Heart right ventricle (tissue), 16 donors: ENCODE data around the gene NIF3L1. TPM values are rescaled to one million over a fixed set of nuclear protein-coding genes. Genes with fewer than 3 reads are reported as not detected.

Experiments used
- ATAC-seq, 8 donors: fragments of 200-7000 bp; cut with Tn5 transposase; one replicate each; pipeline ENCODE4 v1.9.1; 2020; ENCODE audit warnings: mild to moderate bottlenecking in 8 of 8, moderate library complexity in 8 of 8, moderate number of reproducible peaks in 1 of 8
- DNase-seq, 2 donors: peaks; one replicate each; pipeline ENCODE4 v3.0.0-alpha.2; 2020
- H3K27ac ChIP-seq, 10 donors: fragments of 200-600 bp; sonication (generic) in 2 of 10; one replicate each; pipeline versions ENCODE4 v1.5.0 to v1.8.0; 2020 to 2022; ENCODE audit warnings: mild to moderate bottlenecking in 3 of 10
- H3K27me3 ChIP-seq, 7 donors: fragments of 200-600 bp; one replicate each; pipeline ENCODE4 v1.8.0; 2021 to 2022; ENCODE audit warnings: mild to moderate bottlenecking in 2 of 7
- H3K36me3 ChIP-seq, 9 donors: fragments of 200-600 bp; sonication (generic) in 1 of 9; one replicate each; pipeline versions ENCODE4 v1.5.0 to v1.8.0; 2020 to 2022; ENCODE audit warnings: mild to moderate bottlenecking in 2 of 9
- H3K4me1 ChIP-seq, 9 donors: fragments of 200-600 bp; sonication (generic) in 1 of 9; one replicate each; pipeline versions ENCODE4 v1.5.0 to v1.8.0; 2020 to 2022; ENCODE audit warnings: mild to moderate bottlenecking in 4 of 9
- H3K4me3 ChIP-seq, 10 donors: fragments of 200-600 bp; sonication (generic) in 2 of 10; one replicate each; pipeline versions ENCODE4 v1.5.0 to v1.8.0; 2020 to 2022; ENCODE audit warnings: mild to moderate bottlenecking in 7 of 10, moderate library complexity in 2 of 10
- H3K9me3 ChIP-seq, 11 donors: fragments of 200-600 bp in 10 of 11; sonication (generic) in 2 of 11; one replicate each; pipeline versions ENCODE4 v1.5.0 to v1.8.0; 2013 to 2022; ENCODE audit warnings: mild to moderate bottlenecking in 2 of 11, control low read depth in 1 of 11, moderate library complexity in 1 of 11
- WGBS, 2 donors: extraction: QIAGEN DNeasy Blood & Tissue Kit; methylation state at CpG; one replicate each; pipeline ENCODE4 v1.1.7; 2013; ENCODE audit warnings: inconsistent platforms in 1 of 2; 5-methylcytosine and 5-hydroxymethylcytosine counted together
- intact Hi-C, 10 donors: fragments of 100-400 bp; cut with DNase I; formaldehyde crosslinking; loops; one replicate each; pipeline versions ENCODE4 v1.11.1 to v1.14.2; 2022
- polyA plus RNA-seq, 2 donors: library from polyadenylated mRNA; stranded (reverse); fragments of 200-250 nt; gene quantifications; one replicate each; pipeline ENCODE4 v1.2.3, GENCODE V29; 2013
- total RNA-seq, 10 donors: library from RNA; stranded (reverse); fragmentation: NEBNext Ultra II Directional in 3 of 10; extraction: Animal tissue kit (Norgen Biotek cat#: 25700) in 3 of 10; gene quantifications; one replicate each; pipeline versions ENCODE4 v1.2.1 to v1.2.4, GENCODE V29; 2021 to 2023
- TF ChIP-seq, protein P1 (sequence below), 9 donors: fragments of 200-600 bp; sonication (generic) in 2 of 9; IDR thresholded peaks; one replicate each; pipeline versions ENCODE4 v1.5.0 to v1.8.0; 2021 to 2022; ENCODE audit warnings: antibody characterized with exemption in 9 of 9, mild to moderate bottlenecking in 5 of 9, moderate library complexity in 1 of 9
- donor health status: Arrhythmogenic right ventricular cardiomyopathy.
- donor health status: ischemic (EF 13 %, LVEDD 7.1; RV severe dilation, severe dysfunction).
- donor health status: healthy with polysubstance abuse.
- donor health status: DM: no; HTN: yes; CAD: no.
- donor health status: DM: no; HTN: no; CAD: no.
- donor health status: ischemic (EF 25% LVEDD 6.9; RV normal size, moderate dysfunction).
- donor health status: ischemic (EF 25% LVEDD 5.7; RV mildly dilated, moderate dysfunction).
- donor health status: healthy.
- donor health status: DM: yes; HTN: yes; CAD: no.
- donor health status: Ischemic cardiomyopathy.
- donor health status: ischemic (EF 35%, LVEDD 5.7; RV mildly dilated, moderate dysfunction).
- donor health status: nonischemic (EF 11% LVEDD 7.7; RV severe dilation, severe dysfunction).
- donor health status: DM: yes; HTN: yes; CAD: no.
- donor health status: PGD.
- donor health status: ischemic (EF 29% LVEDD 5.4; RV normal size, mild dysfunction).
- donor health status: nonischemic (EF 23%, LVEDD 6.1; RV moderate dilation, normal function).

The NIF3L1 gene
- total and polyA plus RNA-seq, 12 donors, result 10.5 to 31.7 (median 20.7) TPM

DNA sequence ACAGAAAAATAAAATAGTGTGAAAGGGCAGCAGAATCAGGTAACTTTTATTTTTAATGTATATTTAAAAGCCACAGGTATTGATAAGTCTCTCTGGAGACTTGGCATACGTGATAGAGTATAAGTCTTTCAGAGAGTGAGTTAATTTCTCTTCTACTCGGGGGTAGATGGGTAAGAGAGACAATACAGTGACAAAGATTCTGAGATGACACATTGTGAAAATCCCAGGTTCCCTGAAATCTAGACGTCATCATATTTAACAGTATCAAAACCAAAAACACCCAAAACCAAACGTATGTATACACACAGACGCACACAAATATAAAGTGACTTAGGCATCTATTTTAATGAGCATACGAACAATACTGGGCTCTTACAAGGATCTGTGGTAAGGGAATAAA lies 33.3 kb downstream of the NIF3L1 start:
- ATAC-seq, result no peak

DNA sequence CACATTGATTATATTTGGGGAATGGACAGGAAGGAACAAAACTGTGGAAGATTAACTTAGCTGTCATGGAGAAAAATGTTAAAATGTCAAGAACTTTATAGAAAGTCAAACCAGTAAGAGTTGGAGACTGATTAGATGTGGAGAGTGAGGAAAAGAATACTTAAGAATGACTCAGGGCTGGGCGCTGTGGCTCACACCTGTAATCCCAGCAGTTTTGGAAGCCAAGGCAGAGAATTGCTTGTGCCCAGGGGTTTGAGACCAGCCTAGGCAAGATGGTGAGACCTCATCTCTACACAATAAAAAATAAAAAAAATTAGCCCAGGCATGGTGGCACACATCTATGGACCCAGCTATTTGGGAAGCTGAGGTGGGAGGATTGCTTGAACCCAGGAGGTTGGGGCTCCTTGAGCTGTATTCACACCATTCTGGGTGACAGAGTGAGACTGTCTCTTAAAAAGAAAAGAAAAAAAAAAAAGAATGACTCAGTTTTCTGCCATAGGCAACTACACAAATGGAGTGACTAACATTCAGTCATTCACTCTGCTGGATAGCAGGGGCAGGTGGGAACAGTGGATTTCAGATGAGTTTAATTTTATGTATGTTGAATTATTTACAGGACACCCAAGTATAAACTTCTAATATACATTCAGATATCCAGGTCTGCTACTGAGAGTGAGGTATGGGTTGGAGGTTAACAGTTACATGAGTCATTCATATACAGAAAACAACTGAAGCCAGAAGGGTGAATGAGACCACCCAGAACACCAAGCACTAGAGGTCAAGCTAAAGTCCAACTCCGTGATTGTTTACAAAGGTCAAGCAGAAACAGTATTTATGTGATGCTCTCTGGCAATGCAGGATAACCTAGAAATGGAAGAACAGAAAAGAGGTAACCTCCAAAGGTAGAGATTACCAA lies 40.4 kb downstream of the NIF3L1 start:
- intact Hi-C loops, result no loop called here
- DNase-seq (no peak), ATAC-seq (no peak)
- WGBS, 2 donors, result 93 to 94% methylated on average over 2 of the region's 2 CpGs
- no peaks in the 10 kb centered on the region for H3K9me3 ChIP-seq
- peaks cover 0 to 100% (median 76%) of the 10 kb centered on the region in 9 donors for H3K36me3 ChIP-seq
- H3K27ac ChIP-seq, result no peak overlapping the region
- TF ChIP-seq, protein P1, sequence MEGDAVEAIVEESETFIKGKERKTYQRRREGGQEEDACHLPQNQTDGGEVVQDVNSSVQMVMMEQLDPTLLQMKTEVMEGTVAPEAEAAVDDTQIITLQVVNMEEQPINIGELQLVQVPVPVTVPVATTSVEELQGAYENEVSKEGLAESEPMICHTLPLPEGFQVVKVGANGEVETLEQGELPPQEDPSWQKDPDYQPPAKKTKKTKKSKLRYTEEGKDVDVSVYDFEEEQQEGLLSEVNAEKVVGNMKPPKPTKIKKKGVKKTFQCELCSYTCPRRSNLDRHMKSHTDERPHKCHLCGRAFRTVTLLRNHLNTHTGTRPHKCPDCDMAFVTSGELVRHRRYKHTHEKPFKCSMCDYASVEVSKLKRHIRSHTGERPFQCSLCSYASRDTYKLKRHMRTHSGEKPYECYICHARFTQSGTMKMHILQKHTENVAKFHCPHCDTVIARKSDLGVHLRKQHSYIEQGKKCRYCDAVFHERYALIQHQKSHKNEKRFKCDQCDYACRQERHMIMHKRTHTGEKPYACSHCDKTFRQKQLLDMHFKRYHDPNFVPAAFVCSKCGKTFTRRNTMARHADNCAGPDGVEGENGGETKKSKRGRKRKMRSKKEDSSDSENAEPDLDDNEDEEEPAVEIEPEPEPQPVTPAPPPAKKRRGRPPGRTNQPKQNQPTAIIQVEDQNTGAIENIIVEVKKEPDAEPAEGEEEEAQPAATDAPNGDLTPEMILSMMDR (IDR thresholded peaks at IDR 0.05), result no peak
- H3K4me1 ChIP-seq, result no peaks in the 10 kb centered on the region
- no peak overlapping the region for H3K4me3 ChIP-seq
- H3K27me3 ChIP-seq, result no peaks in the 10 kb centered on the region

More for the DNA sequence above, 33.3 kb downstream of the NIF3L1 start:
- Histone ChIP-seq H3K27ac (no peak overlapping the region), H3K4me3 (no peak overlapping the region), H3K9me3 (no peaks in the 10 kb centered on the region), H3K4me1 (no peaks in the 10 kb centered on the region), H3K27me3 (no peaks in the 10 kb centered on the region), H3K36me3 (peaks cover 0 to 100% (median 87%) of the 10 kb centered on the region in 9 donors)
- 89% methylated on average over 6 of the region's 6 CpGs for WGBS, 2 donors
- TF ChIP-seq, protein P1 (IDR thresholded peaks at IDR 0.05), result no peak
- intact Hi-C loops, result no loop called here
- no peak for DNase-seq

DNA sequence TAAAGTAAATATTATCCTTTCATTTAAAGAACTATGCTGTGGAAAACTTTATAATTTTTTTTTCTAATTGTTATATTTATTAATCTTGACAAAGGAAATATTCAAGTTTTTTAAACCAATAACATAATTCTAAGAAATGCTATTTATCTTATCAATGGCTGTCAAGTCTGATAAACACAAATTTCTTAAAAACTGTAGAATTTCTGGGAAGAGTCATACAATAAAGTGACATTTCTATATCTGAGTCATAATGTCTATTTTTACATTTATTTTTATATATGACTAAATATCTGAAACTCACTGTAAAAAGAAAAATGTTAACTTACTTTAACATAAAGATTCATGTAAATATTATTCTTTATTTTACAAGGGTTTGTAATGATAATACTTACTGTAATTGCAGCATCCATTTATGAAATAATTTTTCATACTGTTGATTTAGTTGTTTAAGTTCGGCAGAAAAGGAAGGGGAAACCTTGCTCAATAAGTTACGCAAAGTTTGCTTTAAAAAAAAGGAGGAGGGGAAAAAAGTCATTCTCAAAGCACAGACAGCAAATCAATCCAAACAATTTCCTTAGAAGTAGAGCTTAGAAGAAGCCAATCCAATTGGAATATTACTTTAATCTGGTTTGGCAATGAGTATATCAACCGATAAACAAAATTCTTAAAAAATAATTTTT lies 41.9 kb downstream of the NIF3L1 start:
- H3K9me3 ChIP-seq, result no peaks in the 10 kb centered on the region
- TF ChIP-seq, protein P1 (IDR thresholded peaks at IDR 0.05), result no peak

DNA sequence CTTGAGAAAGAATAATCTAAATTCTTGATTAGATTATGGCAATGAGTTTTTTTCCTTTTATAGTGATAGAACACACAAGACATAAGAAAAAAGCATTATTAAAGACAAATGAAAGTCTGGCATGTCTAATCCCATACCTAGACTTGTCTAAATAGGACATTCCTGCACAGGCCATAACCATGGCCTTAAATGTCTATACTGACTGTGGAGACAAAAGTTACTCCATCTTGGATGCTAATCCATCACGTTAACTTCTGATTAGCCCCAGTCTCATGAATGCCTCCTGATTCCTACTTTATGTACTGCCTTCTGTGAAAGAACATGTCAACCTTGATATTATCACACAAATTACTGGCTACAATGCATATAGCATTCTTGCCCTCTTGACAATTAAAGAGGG lies 50.7 kb downstream of the NIF3L1 start:
- DNase-seq, result no peak
- Histone ChIP-seq H3K27me3 (no peaks in the 10 kb centered on the region), H3K4me3 (no peak overlapping the region), H3K36me3 (peaks cover 0 to 100% (median 60%) of the 10 kb centered on the region in 9 donors), H3K4me1 (no peaks in the 10 kb centered on the region), H3K27ac (no peak overlapping the region), H3K9me3 (no peaks in the 10 kb centered on the region)
- no peak for ATAC-seq
- 93 to 97% methylated on average over 1 of the region's 1 CpG for WGBS, 2 donors
- intact Hi-C loops, result loop anchor here in 1 of 10 donors (10.0 kb wide), 1 partner anchor 55 kb away; no protein-coding TSS in a partner anchor
- TF ChIP-seq, protein P1 (IDR thresholded peaks at IDR 0.05), result no peak

More for the DNA sequence above, 41.9 kb downstream of the NIF3L1 start:
- no peak overlapping the region for H3K4me3 ChIP-seq
- peaks cover 0 to 100% (median 77%) of the 10 kb centered on the region in 9 donors for H3K36me3 ChIP-seq
- H3K4me1 ChIP-seq, result no peaks in the 10 kb centered on the region
- 82 to 91% methylated on average over 3 of the region's 3 CpGs for WGBS, 2 donors
- H3K27ac ChIP-seq, result no peak overlapping the region
- DNase-seq, result no peak
- ATAC-seq, result no peak
- intact Hi-C loops, result no loop called here
- H3K27me3 ChIP-seq, result no peaks in the 10 kb centered on the region
